Right ventricle myocardium inferior (tissue), 1 donor: ENCODE results near the gene PAK6. TPM values are rescaled to one million over a fixed set of nuclear protein-coding genes. Genes with fewer than 3 reads are reported as not detected.

Source experiments
- ATAC-seq: fragments of 200-7000 bp; cut with Tn5 transposase; one replicate; pipeline ENCODE4 v1.9.1; 2020; ENCODE audit warnings: mild to moderate bottlenecking, moderate library complexity
- DNase-seq: peaks from one replicate; pipeline ENCODE4 v3.0.0; 2021; ENCODE audit errors: missing footprints
- intact Hi-C: fragments of 100-400 bp; cut with DNase I; formaldehyde crosslinking; loops from one replicate; pipeline ENCODE4 v1.11.0; 2022
- total RNA-seq: library from RNA; stranded (reverse); fragmentation: NEBNext Ultra II Directional; extraction: Animal tissue kit (Norgen Biotek cat#: 25700); gene quantifications from one replicate; pipeline ENCODE4 v1.2.1, GENCODE V29; 2021
- donor health status: DM: no; HTN: yes; CAD: no; lungs with severe emphysema.

Gene PAK6
- total RNA-seq, 1 donor from 2014 or later: 10.1 TPM

- DNase-seq: no peak
- no peak for ATAC-seq
- intact Hi-C loops: no loop called here
These were observed 31.6 kb downstream of the PAK6 start for GRCh38 chr15:40270246-40270995.

DNA sequence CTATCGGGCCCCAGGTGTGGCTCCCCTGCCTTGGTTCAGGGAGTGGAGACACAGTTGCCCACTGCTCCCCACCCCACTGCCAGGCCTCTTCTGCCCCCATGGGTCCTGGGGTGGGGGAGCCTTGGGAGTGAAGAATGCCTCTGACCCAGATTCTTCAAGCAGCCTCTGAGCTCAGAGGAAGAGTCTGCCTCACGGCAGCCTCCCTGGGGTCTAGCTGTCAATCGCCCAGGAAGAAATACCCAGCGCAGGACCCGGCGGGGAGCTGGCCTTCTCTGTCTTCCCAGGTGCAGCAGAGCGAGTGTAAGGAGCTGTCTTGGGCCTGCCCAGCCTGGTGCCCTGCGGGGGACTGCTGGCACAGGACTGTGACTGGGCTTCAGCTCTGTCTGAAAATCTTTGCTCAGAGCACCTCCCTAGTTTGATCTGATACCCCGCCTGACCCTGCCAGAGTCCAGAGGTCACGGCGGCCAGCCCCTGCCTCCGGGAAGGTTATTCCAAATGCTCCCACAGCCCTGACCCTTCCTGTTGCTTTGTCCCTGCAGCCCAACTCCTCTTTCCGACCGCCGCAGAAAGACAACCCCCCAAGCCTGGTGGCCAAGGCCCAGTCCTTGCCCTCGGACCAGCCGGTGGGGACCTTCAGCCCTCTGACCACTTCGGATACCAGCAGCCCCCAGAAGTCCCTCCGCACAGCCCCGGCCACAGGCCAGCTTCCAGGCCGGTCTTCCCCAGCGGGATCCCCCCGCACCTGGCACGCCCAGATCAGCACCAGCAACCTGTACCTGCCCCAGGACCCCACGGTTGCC lies 33.0 kb downstream of the PAK6 start:
- DNase-seq: peak; percentile 55
- no peak for ATAC-seq
- intact Hi-C loops: no loop called here

DNA sequence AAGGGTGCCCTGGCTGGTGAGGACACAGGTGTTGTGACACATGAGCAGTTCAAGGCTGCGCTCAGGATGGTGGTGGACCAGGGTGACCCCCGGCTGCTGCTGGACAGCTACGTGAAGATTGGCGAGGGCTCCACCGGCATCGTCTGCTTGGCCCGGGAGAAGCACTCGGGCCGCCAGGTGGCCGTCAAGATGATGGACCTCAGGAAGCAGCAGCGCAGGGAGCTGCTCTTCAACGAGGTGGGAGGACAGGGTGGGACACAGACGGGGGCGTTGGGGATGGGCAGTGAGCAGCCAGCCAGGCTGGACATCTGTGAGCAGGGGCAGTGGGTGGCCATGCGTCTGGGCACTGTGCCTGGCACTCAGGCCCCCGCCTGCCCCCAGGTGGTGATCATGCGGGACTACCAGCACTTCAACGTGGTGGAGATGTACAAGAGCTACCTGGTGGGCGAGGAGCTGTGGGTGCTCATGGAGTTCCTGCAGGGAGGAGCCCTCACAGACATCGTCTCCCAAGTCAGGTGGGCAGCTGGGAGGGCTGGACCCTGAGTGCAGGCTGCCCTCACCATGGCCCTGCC lies 33.7 kb downstream of the PAK6 start:
- ATAC-seq (no peak), DNase-seq (no peak)
- intact Hi-C loops: no loop called here

- intact Hi-C loops: no loop called here
- ATAC-seq: no peak
- DNase-seq: no peak
These were observed 34.6 kb downstream of the PAK6 start for GRCh38 chr15:40273428-40273827.

DNA sequence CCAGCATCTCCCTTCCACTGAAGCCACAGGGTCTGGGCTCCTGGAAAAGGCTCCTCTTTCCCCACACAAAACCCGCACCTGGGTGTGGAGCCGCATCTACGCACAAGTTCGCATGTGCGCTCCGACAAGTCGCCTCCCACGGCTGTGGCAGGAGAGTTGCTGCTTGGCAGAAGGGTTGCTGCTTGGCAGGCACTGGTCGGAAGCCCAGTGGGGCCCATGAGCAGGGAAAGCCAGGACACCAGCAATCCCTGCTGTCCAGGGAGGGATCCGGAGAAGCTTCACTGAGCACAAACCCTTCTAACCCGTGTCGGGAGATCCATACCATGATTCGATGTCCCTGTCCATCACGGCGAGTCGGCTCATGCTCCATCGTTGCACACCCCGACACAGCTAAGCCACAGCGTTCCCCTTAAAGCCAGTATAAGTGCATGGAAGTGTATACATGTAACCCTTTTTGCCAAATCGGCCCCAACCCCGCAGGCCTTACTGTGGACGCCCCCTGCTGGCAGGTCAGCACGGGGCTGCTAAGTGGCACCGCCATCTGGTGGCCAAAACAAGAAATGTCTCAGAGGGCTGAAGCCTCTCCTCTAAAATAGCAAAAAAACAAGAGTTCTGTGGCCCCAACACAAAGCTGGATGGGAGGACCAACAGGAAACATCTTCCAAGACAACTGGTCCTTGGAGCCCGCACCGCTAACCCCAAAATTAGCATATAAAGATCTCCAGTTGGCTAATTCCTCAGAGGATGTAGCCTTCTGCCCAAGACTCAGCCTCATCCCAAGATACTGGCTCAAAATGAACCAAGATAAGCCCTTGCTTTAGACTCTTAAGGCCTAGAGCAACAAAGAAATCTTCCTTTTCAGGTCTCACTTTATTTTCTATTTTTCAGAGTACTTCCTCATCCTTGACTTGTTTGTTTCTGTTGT lies 35.7 kb downstream of the PAK6 start:
- intact Hi-C loops: loop anchor here (1.0 to 2.0 kb wide), 3 partner anchors 57 to 235 kb away; partner anchors contain the start of gene SRP14
- DNase-seq (peak; percentile 93), ATAC-seq (peak; percentile 63)

DNA sequence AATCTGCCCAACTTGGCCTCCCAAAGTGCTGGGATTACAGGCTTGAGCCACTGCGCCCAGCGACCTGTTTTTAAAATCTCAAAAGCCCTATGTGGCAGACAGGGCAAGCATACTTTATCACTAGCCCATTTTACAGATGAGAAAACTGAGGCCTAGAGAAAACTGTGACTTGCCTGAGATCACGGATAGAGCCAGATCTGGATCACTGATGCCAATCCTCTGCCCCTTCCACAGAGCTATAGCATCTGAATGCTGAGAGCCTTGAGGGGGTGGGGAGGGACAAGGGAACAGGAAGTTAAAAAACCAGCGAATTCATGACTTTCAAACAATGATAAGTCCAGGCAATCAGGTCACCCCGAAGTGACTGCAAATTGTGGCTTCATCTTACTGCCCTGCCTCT lies 36.7 kb downstream of the PAK6 start:
- ATAC-seq: no peak

GRCh38 chr15:40275954-40276353 lies 37.1 kb downstream of the PAK6 start:
- peak; percentile 53 for DNase-seq
- intact Hi-C loops: loop anchor here (2.0 kb wide), 1 partner anchor 231 kb away; no protein-coding TSS in a partner anchor
- no peak for ATAC-seq

More for the DNA sequence above, 36.7 kb downstream of the PAK6 start:
- intact Hi-C loops: loop anchor here (2.0 kb wide), 1 partner anchor 231 kb away; no protein-coding TSS in a partner anchor
- no peak for DNase-seq

DNA sequence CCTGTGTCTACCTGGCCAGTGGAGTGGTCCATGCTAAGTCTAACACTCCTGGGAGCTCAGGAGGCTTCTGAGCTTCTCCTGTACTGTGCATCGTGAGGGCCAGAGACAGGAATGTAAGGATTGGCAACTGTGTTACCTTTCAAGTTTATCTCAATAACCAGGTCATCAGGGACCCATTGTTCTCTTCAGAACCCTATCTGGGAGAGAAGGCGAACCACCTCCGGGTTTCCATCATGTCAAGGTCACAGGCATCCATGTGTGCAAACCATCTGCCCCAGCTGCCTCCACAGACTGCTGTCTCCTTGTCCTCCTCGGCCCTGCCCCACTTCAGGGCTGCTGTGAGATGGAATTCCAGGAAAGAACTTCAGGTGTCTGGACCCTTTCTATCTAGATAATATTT lies 38.1 kb downstream of the PAK6 start:
- ATAC-seq: no peak
- intact Hi-C loops: no loop called here
- DNase-seq: peak; percentile 7

GRCh38 chr15:40277471-40277870 lies 38.6 kb downstream of the PAK6 start:
- ATAC-seq: no peak
- peak; percentile 44 for DNase-seq
- intact Hi-C loops: no loop called here

DNA sequence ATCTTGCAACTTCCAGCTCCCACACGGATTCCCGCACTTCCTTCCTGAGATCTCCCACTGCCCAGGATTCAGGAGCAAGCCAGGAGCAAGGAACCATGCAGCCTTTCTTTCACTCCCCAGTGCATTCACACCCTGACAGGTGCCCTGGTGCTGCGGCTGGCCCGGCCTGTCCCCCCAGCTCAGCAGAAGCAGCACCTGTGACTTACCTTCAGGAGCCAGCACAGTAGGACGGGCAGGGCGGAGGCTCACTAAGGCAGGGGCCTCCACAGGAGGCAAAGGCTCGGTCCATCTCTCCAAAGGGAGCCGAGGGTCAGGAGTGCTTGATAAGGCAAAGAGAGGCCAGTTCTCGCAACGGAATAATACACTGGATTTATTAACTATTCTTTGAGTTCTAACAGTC lies 39.2 kb downstream of the PAK6 start:
- intact Hi-C loops: no loop called here
- peak; percentile 45 for DNase-seq
- ATAC-seq: no peak

DNA sequence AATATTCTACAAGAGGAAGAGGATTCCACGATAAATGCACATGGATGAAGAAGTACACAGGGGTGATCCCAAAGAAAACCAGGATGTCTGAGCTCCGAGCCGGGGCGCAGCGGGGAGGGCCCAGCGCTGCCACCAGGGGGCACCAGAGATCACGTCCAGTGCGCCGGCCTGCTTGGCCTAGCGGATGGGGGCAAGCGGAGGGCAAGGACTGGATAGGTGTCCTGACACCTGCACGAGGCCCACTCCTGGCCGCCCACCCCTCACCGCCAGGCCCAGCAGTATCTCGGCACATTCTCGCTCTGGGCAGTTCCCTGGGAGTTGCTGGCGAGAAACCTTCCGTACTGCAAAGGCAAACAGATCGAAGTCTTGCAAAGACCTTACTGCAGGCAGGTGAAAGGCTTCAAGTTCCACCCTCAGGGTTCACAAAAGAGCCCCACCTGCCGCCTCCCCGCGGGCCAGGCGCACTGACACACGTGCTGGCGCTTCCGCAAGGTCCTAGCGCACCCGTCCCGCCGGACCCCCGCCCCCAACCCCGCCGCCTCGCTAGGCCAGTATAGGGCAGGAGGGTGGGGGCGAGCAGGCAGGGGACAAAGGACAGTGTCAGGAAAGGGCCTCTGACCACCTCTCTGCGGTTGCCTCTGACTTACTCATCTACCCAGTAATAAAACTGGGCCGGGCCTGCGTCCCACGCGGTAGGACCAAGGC lies 40.7 kb downstream of the PAK6 start:
- intact Hi-C loops: loop anchor here (1.0 kb wide), 2 partner anchors 31 to 143 kb away; no protein-coding TSS in a partner anchor
- DNase-seq (peak; percentile 92), ATAC-seq (peak; percentile 72)

- DNase-seq (peak; percentile 31), ATAC-seq (no peak)
- intact Hi-C loops: no loop called here
These were observed 41.6 kb downstream of the PAK6 start for GRCh38 chr15:40280260-40281056.

DNA sequence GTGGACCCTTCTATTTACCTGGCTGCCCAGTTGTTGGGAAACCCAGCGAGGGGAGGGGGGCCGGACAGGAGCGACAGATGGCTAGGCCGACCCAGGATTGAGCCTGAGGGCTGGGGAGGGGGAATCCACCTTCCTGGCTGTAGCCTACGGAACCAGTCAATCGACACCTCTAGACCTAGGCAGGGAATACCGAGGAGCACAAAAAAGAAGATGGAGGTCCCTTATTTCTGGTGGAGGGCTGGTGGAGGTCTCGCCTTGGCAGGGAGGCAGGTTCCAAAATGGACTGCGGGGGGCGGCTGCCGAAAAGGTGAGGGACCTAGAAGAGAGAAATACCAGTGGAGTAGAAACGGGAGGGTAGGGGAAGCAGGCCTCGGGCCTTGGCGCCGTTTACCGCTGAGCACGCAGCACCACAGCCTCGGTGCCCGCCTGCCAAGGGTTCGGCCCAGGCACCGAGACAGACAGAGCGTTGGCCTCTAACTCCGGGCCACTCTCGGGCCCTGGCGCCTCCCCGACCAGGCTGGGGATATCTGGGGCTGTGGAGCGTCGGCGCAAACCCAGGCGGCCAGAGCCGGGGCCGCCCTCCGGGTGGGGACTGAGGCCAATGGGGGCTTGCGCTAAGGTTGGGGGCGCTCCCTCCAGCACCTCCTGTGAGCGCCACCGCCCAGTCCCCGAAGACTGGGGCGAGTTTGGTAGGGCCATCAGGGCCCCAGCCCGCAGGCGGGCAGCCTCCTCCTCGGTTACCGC lies 42.4 kb downstream of the PAK6 start:
- ATAC-seq: no peak
- DNase-seq: peak; percentile 18
- intact Hi-C loops: no loop called here

GRCh38 chr15:40281801-40282146 lies 42.9 kb downstream of the PAK6 start:
- DNase-seq (no peak), ATAC-seq (no peak)
- intact Hi-C loops: no loop called here

- DNase-seq: peak; percentile 86
- intact Hi-C loops: no loop called here
- ATAC-seq: peak; percentile 30
These were observed 43.4 kb downstream of the PAK6 start for GRCh38 chr15:40282147-40282868.
